Measurements from ENCODE around the gene SPATA17.
A peak's percentile ranks its signal among the peaks of the same experiment; 100 is the strongest.

Gene SPATA17

DNA sequence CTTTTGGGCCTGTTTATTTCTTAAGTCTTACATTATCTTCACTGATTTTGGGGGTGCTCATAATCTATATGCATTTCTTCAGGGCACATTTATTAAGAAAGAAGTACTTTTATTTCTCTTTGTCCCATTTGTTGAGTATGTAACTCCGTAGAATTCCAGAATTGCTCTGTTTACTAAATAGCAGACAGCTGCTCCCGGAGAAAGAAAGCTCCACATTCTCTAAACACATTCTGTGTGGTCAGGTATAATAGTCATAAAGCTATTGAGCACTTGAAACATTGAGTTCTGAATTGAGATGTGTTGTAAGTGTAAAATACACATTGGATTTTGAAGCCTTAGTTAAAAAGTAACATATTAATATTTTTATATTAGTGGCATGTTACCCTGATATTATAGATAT lies 206.5 kb downstream of the SPATA17 start:
- no peak overlapping the region for H3K4me3 ChIP-seq (replicated peaks in 1 of 2; ENCODE audit: low read depth in 2 of 2, low read length in 2 of 2)
- TF ChIP-seq, protein P1, sequence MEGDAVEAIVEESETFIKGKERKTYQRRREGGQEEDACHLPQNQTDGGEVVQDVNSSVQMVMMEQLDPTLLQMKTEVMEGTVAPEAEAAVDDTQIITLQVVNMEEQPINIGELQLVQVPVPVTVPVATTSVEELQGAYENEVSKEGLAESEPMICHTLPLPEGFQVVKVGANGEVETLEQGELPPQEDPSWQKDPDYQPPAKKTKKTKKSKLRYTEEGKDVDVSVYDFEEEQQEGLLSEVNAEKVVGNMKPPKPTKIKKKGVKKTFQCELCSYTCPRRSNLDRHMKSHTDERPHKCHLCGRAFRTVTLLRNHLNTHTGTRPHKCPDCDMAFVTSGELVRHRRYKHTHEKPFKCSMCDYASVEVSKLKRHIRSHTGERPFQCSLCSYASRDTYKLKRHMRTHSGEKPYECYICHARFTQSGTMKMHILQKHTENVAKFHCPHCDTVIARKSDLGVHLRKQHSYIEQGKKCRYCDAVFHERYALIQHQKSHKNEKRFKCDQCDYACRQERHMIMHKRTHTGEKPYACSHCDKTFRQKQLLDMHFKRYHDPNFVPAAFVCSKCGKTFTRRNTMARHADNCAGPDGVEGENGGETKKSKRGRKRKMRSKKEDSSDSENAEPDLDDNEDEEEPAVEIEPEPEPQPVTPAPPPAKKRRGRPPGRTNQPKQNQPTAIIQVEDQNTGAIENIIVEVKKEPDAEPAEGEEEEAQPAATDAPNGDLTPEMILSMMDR (IDR thresholded peaks at IDR 0.05; ENCODE audit: low read depth, low read length): no peak
- DNase-seq (ENCODE audit: low read depth in 2 of 2): no peak

DNA sequence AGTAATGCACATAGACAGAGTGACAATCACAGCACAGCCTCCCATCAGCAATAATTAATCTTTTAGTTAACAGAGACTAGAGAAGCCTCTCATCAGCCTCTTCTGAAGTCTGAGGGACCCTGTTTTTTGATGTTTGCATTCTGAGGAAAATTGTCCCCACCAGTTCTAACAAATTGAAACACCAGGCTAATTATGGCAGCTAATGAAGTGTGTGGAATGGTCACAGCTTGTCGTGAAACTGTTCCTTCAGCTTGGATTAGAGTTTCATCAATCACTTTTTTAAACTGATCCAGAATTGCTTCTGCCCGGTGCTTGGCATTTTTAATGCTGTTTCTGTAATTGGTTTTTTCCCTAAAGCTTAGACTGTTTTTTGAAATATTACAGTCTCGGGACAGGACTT lies 208.0 kb downstream of the SPATA17 start:
- no peak for DNase-seq (ENCODE audit: low read depth in 2 of 2)
- H3K4me3 ChIP-seq (replicated peaks in 1 of 2; ENCODE audit: low read depth in 2 of 2, low read length in 2 of 2): no peak overlapping the region
- TF ChIP-seq, protein P1 (IDR thresholded peaks at IDR 0.05; ENCODE audit: low read depth, low read length): no peak

DNA sequence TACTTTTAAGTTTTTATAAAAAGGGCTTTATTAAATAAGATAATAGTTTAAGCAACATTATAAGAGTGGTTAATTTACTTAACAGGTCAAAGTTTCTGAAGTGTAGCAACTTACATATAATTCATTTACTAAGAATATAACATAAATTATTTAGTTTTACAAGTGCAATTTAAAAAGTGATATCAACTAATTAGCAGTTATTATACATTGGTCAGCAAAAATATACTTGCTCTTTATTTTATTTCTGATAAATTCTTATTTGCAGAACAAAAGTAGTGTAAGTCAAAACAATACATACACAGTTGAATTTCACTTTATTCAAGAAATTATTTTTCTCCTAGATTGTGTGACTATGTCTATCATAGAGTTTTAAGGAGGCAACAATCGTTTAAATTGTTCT lies 215.6 kb downstream of the SPATA17 start:
- no peak overlapping the region for H3K4me3 ChIP-seq (replicated peaks in 1 of 2; ENCODE audit: low read depth in 2 of 2, low read length in 2 of 2)
- TF ChIP-seq, protein P1 (IDR thresholded peaks at IDR 0.05; ENCODE audit: low read depth, low read length): no peak
- DNase-seq (ENCODE audit: low read depth in 2 of 2): no peak

DNA sequence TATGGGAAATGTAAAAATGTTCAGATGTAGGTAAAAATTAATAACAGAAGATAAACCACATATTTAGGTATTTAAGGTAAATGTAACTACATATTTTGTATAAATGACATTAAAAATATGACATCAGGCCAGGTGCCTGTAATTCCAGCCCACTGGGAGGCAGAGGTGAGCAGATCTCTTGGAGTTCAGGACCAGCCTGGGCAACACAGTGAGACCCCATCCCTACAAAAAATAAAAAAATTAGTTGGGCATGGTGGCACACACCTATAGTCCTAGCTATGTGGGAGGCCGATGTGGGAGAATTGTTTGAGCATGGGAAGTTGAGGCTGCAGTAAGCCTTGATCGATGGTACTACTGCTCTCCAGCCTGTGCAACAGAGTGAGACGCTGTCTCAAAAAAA lies 216.5 kb downstream of the SPATA17 start:
- DNase-seq (ENCODE audit: low read depth in 2 of 2): no peak
- H3K4me3 ChIP-seq (replicated peaks in 1 of 2; ENCODE audit: low read depth in 2 of 2, low read length in 2 of 2): no peak overlapping the region
- TF ChIP-seq, protein P1 (IDR thresholded peaks at IDR 0.05; ENCODE audit: low read depth, low read length): no peak

DNA sequence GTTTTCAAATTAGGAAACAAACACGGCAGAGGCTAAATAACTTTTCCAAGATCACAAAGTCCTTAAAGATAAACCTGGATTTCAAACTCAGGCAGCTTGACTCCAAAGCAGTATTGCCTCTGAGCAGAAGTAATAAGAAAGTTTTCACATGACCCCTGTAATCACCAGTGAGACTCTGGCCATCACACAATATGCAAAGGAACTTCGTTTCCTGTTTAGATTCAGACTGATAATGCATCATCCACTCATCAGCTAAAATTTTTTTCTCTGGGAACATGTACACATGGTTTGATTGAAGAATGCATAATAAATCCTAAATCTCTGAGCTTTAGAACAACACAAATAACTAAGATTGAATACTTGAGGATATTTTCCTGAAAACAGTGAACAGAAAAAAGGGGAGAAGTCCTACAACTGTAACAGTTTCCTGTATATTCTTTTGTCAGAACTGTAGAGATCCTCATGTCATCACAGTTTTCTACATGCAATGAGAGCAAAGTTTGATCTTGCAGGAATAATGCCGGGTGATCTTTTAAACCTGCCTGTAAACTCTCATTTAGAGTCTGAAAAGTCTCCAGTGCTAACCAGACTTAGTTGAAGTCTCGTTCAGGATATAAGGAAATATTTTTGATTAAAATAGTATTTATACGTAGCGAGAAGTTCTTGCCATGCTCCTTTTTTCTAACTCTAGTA lies 225.3 kb downstream of the SPATA17 start:
- H3K4me3 ChIP-seq (replicated peaks in 1 of 2; ENCODE audit: low read depth in 2 of 2, low read length in 2 of 2): no peak overlapping the region
- TF ChIP-seq, protein P1 (IDR thresholded peaks at IDR 0.05; ENCODE audit: low read depth, low read length): no peak
- DNase-seq (ENCODE audit: low read depth in 2 of 2): no peak

DNA sequence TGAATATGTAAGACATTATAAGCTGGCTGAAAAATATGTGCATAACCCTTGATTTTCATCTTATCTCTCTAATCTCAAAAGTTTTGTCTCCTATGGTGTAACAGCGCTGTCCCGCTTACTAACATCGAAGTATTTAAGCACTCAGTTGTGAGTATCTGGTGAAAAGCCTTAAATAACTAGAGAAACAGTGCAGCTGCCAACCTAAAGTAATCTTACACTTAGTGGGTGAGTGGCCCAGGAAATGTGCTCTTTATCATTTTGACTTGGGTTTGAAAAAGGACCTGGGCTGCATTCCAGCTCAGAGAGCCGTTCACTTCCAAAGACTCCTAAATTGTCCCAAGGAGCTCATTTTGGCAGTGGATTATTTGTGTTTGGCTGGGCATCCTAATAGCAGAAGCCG lies 225.9 kb downstream of the SPATA17 start:
- peak in 1 of 2 donors; percentile 33 for DNase-seq (ENCODE audit: low read depth in 2 of 2)
- no peak overlapping the region for H3K4me3 ChIP-seq (replicated peaks in 1 of 2; ENCODE audit: low read depth in 2 of 2, low read length in 2 of 2)
- TF ChIP-seq, protein P1 (IDR thresholded peaks at IDR 0.05; ENCODE audit: low read depth, low read length): no peak

DNA sequence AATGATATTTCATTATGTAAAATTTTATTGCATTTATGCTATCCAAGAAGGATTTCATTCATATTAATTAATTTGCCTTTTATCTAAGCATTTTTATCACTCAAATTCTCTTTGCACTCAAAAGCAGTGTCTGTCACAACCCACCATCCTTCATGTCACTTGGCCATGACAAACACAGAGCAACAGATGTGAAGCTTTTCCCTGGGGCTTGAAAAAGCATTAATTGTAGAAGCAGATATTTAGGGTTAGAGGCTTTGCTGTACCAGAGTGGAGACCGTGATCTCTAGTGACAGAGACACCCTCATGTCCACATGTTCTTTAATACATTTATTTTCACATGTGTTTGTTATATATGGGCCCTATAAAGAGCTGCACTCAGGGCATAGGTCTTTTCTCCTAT lies 230.5 kb downstream of the SPATA17 start:
- H3K4me3 ChIP-seq (replicated peaks in 1 of 2; ENCODE audit: low read depth in 2 of 2, low read length in 2 of 2): no peak overlapping the region
- TF ChIP-seq, protein P1 (IDR thresholded peaks at IDR 0.05; ENCODE audit: low read depth, low read length): no peak
- no peak for DNase-seq (ENCODE audit: low read depth in 2 of 2)

All from cardiac fibroblast (primary cell).